Mucosa of gallbladder (tissue), 1 donor: ENCODE results near the gene GNAS. TPM values are rescaled to one million over a fixed set of nuclear protein-coding genes. Genes with fewer than 3 reads are reported as not detected.

ENCODE experiments used
- DNase-seq: peaks from one replicate; pipeline ENCODE4 v3.0.0-alpha.2; 2020; ENCODE audit warnings: low spot score
- total RNA-seq: library from RNA; stranded (reverse); gene quantifications from one replicate; pipeline ENCODE4 v1.2.1, GENCODE V29; 2021
- donor health status: DM: no; HTN: no; CAD: no.

GNAS gene
- total RNA-seq, 1 donor from 2014 or later = 801 TPM

GRCh38 chr20:58853976-58854637 is 1.6 kb downstream of the GNAS start:
- no peak for DNase-seq

- DNase-seq = no peak
These were observed 2.3 kb downstream of the GNAS start for GRCh38 chr20:58854638-58855471.

GRCh38 chr20:58855506-58856389 is 3.2 kb downstream of the GNAS start:
- DNase-seq = no peak

GRCh38 chr20:58863044-58863790 is 10.7 kb downstream of the GNAS start:
- no peak for DNase-seq

- no peak for DNase-seq
These were observed 11.8 kb downstream of the GNAS start for GRCh38 chr20:58864346-58864745.

DNA sequence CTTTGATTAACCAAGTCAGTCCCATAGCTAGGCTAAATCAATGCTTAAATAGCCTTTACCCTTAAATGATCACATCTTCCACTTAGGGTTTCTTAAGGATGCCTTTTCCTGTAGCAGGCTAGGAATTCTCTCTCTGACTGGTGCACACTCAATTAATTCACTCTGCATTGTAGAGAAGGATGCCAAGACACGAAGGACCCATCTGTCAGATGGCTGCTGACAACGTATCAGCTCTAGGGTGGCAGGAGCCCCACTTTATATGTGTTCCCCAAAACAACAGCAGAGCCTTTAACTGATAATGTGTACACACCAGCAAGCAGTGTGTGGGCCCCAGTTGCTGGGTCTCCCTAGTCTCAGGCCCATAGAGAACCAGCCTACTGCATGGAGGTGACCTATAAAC is 13.3 kb downstream of the GNAS start:
- DNase-seq = no peak

GRCh38 chr20:58867211-58867610 is 14.7 kb downstream of the GNAS start:
- DNase-seq = no peak

- DNase-seq = no peak
These were observed 16.3 kb downstream of the GNAS start for GRCh38 chr20:58868795-58869194.

- DNase-seq = no peak
These were observed 17.2 kb downstream of the GNAS start for GRCh38 chr20:58869662-58870227.

DNA sequence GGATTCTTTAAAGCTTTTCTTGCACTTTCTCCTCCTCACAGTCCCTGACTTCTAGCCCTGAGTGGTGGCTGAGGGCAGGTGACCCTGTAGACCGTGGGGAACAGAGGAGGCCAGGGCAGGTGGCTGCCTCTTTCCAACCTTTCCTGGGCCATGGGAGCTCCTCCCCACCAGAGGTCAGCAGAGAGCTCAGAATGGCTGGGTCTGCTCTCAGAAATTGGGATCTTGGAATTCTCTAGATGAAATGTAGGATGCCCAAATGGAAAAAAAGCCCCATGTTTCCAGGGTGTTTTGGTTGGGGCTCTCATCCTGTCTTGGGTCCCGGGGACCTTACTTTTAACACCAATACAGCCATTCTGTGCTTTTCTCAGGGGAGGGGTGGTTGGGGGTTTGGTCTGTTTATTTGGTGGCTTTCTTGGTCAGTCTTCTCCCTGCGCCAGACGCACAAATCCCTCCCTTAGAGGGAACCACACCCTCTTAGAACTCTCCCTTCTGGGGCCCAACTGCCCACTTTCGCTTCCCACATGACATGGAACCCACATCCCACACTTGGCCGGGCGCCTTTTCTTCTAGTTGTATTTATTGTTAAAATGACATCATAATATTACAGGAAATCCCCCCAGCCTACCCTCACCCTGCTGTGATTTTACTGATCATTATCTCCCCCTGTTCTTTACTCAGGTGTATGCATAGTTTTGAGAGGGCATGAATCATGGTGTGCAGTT is 17.9 kb downstream of the GNAS start:
- DNase-seq = peak; percentile 69

DNA sequence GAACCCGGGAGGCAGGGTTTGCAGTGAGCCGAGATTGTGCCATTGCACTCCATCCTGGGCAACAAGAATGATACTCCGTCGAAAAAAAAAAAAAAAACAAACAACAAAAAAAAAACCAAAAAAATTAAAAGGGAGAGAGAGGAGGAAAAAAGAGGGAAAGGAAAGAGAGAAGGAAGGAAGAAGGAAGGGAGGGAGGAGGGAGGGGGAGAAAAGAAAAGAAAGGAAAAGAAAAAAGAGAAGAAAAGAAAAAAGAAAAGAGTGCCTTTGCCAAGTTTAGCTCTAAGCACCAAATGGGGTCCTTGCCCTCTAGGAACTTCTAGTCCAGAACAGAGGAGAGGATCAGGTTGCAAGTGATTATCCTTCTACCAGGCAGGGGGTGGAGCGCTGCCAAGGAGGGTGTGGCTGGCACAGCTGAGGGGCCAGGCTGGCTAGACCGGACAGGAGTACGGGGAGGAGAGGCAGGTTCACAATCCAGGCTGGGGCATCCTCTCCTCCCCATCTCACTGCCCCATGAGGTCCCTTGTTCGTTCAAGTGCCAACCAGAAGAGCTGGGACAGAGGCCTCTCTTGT is 19.1 kb downstream of the GNAS start:
- no peak for DNase-seq

GRCh38 chr20:58874469-58874868 is 22.0 kb downstream of the GNAS start:
- DNase-seq = no peak

DNA sequence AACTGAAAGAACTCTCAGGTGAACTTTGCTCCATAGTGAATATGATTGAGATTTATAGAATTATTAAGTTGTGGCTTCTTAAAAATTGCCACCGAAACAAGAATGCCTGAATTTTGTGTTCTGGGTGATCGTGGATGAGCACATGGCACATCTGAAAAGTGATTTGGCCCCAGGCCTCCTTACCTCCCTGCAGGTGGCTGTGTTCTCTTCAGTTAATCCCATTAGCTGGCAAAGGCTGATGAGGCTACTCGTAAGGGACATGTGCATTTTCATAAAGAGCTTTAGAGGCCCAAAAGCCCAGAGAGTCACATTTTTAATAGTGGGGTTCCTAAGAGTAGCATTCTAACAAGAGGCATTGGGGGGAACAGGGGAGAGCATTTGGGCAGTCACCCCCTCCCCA is 22.6 kb downstream of the GNAS start:
- DNase-seq = no peak

DNA sequence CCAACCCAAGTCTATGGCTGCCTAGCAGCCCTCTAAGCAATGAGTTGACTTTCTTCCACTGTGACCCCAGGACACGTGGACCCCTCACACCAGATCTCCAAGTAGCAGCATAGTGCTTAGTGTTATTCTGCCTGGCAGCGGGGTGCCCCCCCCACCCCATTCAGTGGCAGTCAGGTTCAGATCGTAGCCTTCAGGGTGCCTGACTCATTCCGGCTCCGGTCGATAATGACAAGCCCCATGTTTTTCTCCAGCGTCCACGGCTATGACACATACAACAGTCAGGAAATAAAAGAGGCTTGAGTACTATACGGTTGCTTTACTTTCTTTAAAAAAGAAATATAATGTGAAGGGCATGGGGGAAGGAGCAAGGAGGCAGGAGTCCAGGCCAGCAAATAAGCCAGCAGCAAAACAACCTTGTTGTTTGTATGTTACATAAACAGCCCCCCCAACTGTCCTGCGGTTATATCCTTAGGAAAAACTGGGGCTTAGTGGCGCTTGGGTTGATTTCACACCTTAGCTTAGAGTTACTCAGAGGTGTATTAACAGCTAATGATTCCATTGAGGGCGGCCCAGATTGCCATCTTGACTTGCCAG is 23.1 kb downstream of the GNAS start:
- DNase-seq = no peak

GRCh38 chr20:58876437-58876836 is 23.9 kb downstream of the GNAS start:
- no peak for DNase-seq

- DNase-seq = no peak
These were observed 24.8 kb downstream of the GNAS start for GRCh38 chr20:58877050-58877975.

GRCh38 chr20:58877976-58878360 is 25.5 kb downstream of the GNAS start:
- DNase-seq = no peak

- no peak for DNase-seq
These were observed 25.9 kb downstream of the GNAS start for GRCh38 chr20:58878399-58878798.

DNA sequence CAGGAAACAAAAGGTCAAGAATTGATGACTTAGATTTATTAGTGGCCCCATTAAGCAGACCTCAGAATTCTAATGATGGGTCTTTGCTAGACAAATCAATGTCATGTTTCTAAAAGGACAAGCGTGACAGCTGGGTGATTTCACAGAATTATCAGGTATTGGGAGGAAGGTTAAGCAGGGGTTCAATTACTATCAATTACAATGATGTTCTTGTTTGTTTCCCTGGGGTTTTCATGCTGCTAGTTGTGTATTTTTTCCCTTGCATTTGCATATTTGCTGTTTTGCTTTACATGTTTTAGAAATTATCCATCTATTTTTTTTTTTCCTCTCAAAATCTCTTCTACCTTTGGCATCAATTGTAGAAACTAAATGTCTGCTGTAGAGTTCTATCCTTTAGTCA is 27.9 kb downstream of the GNAS start:
- DNase-seq = no peak
